ENCODE data around the gene ITGAL. TPM values are rescaled to one million over a fixed set of nuclear protein-coding genes. Genes with fewer than 3 reads are reported as not detected.
A peak's percentile ranks its signal among the peaks of the same experiment; 100 is the strongest.

Gene ITGAL
- total RNA-seq (2014; rRNA removed; shearing (Covaris generic)) (30.7 and 40.2 TPM in 2 replicates), total RNA-seq (2022) (125 and 140 TPM in 2 replicates), Bru-seq, nascent RNA (percentile 75 among the genes with signal in this experiment), BruChase-seq, experiment 1, labeled RNA remaining after a 6-hour chase (percentile 84 among the genes with signal in this experiment), BruChase-seq, experiment 2, labeled RNA remaining after a 2-hour chase (percentile 80 among the genes with signal in this experiment)
- long read RNA-seq, full-length matches to known transcripts = 11 of 99 reads
- long read RNA-seq, partial matches to known transcripts = 42 of 99 reads
- long read RNA-seq, other reads (novel, unspliced or antisense) = 46 of 99 reads

GRCh38 chr16:30472328-30472942 lies at the start of gene ITGAL:
TSS of gene ITGAL (plus strand) at chr16:30472742. CDS start at chr16:30472838, 96 bp downstream.
- CTCF ChIA-PET (ENCODE audit: unreplicated experiment) = interaction anchor here (0.8 to 1.5 kb wide), 2 partner anchors 11 to 15 kb away, joined by 3 read pairs; no protein-coding TSS in a partner anchor
- DNase-seq (ENCODE audit: low spot score) = peak; percentile 90
- Histone ChIP-seq H3K4me1 (ENCODE audit: insufficient read depth, low read length, poor library complexity, severe bottlenecking) (peaks cover 61% of the 10 kb centered on the region), H4K20me1 (ENCODE audit: insufficient read depth, low read length) (no peaks in the 10 kb centered on the region), H3K4me3 (ENCODE audit: low read depth, low read length, poor library complexity, severe bottlenecking) (peak within 1 kb of the TSS; percentile 77), H3K9me3 (ENCODE audit: low read length) (no peaks in the 10 kb centered on the region), H3K4me2 (ENCODE audit: low read length) (peak within 1 kb of the TSS; percentile 99), H3K27ac (ENCODE audit: low read depth, low read length, poor library complexity, severe bottlenecking) (peak within 1 kb of the TSS; percentile 95), H3K79me2 (ENCODE audit: insufficient read depth, low read depth, low read length) (peaks cover 15% of the 10 kb centered on the region; the same call in 1 of the 2 replicates), H2AFZ (ENCODE audit: low read length) (peak within 1 kb of the TSS; percentile 73; the same call in 1 of the 2 replicates), H3K9me2 (ENCODE audit: insufficient read depth, low read length) (no peaks in the 10 kb centered on the region), H3K36me3 (ENCODE audit: insufficient read depth, low read length) (peaks cover 24% of the 10 kb centered on the region)
- intact Hi-C loops (cut with micrococcal nuclease; ENCODE audit: unreplicated experiment) = loop anchor here (1.0 to 2.0 kb wide), 6 partner anchors 14 to 226 kb away; partner anchors contain the start of genes DCTPP1, SRCAP and ZNF747
- BruUV-seq (replicated peaks) = no TSS peak
- POLR2A ChIA-PET = interaction anchor here (0.6 to 3.2 kb wide), 10 partner anchors 14 to 178 kb away, joined by 3 to 69 read pairs (median 4); partner anchors contain the start of genes DCTPP1 and ZNF764
- no peak for TF ChIP-seq EZH2phosphoT487 (IDR thresholded peaks at IDR 0.05; ENCODE audit: borderline replicate concordance, low read depth, low read length)
- TF ChIP-seq CTCF (conservative IDR thresholded peaks at IDR 0.05; ENCODE audit: low read length) = no peak

DNA sequence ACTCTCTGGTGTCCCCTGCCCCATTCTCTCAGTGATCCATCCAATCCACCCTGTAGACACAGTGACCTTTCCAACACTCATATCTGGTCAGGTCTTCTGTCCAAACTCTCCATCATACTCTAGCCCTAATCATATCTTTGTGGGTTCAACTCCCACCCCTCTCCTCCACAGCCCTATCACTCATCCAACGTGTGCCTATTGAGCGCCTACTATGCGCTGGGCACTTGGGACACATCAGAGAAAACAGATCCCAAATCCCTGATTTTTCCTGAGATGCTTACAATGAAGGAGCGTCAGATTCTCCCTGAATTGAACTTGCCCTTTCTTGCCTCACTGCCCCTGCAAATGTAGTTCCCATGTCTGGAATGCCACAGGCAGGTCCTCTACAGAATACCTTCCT lies 44.5 kb upstream of the ITGAL start:
- peaks cover 33% of the 10 kb centered on the region for H3K79me2 ChIP-seq (ENCODE audit: insufficient read depth, low read depth, low read length)
- no peak overlapping the region for H2AFZ ChIP-seq (ENCODE audit: low read length)
- TF ChIP-seq CTCF (conservative IDR thresholded peaks at IDR 0.05; ENCODE audit: low read length) (no peak), EZH2phosphoT487 (IDR thresholded peaks at IDR 0.05; ENCODE audit: borderline replicate concordance, low read depth, low read length) (no peak)
- intact Hi-C loops (cut with micrococcal nuclease; ENCODE audit: unreplicated experiment) = no loop called here
- H3K27ac ChIP-seq (ENCODE audit: low read depth, low read length, poor library complexity, severe bottlenecking) = no peak overlapping the region
- ChIA-PET POLR2A (no interaction called here), CTCF (ENCODE audit: unreplicated experiment) (no interaction called here)
- peak overlapping the region; percentile 89 for H3K4me2 ChIP-seq (ENCODE audit: low read length)
- H3K4me1 ChIP-seq (ENCODE audit: insufficient read depth, low read length, poor library complexity, severe bottlenecking) = peaks cover 21% of the 10 kb centered on the region
- H3K4me3 ChIP-seq (ENCODE audit: low read depth, low read length, poor library complexity, severe bottlenecking) = peak overlapping the region; percentile 80
- no TSS peak for BruUV-seq (replicated peaks)
- H4K20me1 ChIP-seq (ENCODE audit: insufficient read depth, low read length) = no peaks in the 10 kb centered on the region
- peaks cover 55% of the 10 kb centered on the region for H3K36me3 ChIP-seq (ENCODE audit: insufficient read depth, low read length)
- 0 out of 2 replicates have a peak, but pooled peaks cover 4% of the 10 kb centered on the region for H3K9me3 ChIP-seq (ENCODE audit: low read length)
- DNase-seq (ENCODE audit: low spot score) = no peak
- no peaks in the 10 kb centered on the region for H3K9me2 ChIP-seq (ENCODE audit: insufficient read depth, low read length)

Data from OCI-LY7 (cell line).